Heart left ventricle (tissue), 13 donors: ENCODE data around the gene GTF3C5.
"Not testable (repeated sequence)": the region's sequence is repeated elsewhere in the genome, so short reads cannot be mapped to it uniquely, and the experiment has no call there.

Experiments
- CTCF ChIP-seq, 12 donors: fragments of 200-600 bp; sonication (generic) in 4 of 12; IDR thresholded peaks; one replicate each; pipeline versions ENCODE4 v1.5.0 to v1.8.0; 2018 to 2022; ENCODE audit warnings: antibody characterized with exemption in 12 of 12, mild to moderate bottlenecking in 5 of 12
- POLR2A ChIP-seq, 2 donors: fragments of 450-650 bp; IDR thresholded peaks; one replicate each; pipeline ENCODE4 v1.6.1; 2017; ENCODE audit warnings: antibody characterized with exemption in 2 of 2, mild to moderate bottlenecking in 2 of 2, moderate library complexity in 2 of 2
- donor health status: ischemic (EF 13 %, LVEDD 7.1; RV severe dilation, severe dysfunction).
- donor health status: DM: no; HTN: yes; CAD: no.
- donor health status: DM: no; HTN: no; CAD: no.
- donor health status: ischemic (EF 25% LVEDD 6.9; RV normal size, moderate dysfunction).
- donor health status: ischemic (EF 25% LVEDD 5.7; RV mildly dilated, moderate dysfunction).
- donor health status: ischemic (EF 35%, LVEDD 5.7; RV mildly dilated, moderate dysfunction).
- donor health status: nonischemic (EF 11% LVEDD 7.7; RV severe dilation, severe dysfunction).
- donor health status: DM: yes; HTN: yes; CAD: no.
- donor health status: PGD.
- donor health status: ischemic (EF 29% LVEDD 5.4; RV normal size, mild dysfunction).
- donor health status: nonischemic (EF 23%, LVEDD 6.1; RV moderate dilation, normal function).

GRCh38 chr9:133040892-133041479 lies 10.2 kb downstream of the GTF3C5 start:
- peak; percentile 40 to 65 (median 50) for TF ChIP-seq CTCF (IDR thresholded peaks at IDR 0.05)
- not testable (repeated sequence) for TF ChIP-seq POLR2A (IDR thresholded peaks at IDR 0.05)
